MM.1S (cell line): Measurements from ENCODE around the gene PCA3.

Experiments
- EZH2phosphoT487 ChIP-seq: fragments of 300-600 bp; sonication (generic); IDR thresholded peaks from 2 replicates; pipeline ENCODE4 v1.6.1; 2018; ENCODE audit warnings: antibody characterized with exemption, low read length
- TF ChIP-seq, protein P1 (sequence below): fragments of 300-600 bp; sonication (generic); IDR thresholded peaks from 2 replicates; pipeline ENCODE4 v1.5.1; 2016; ENCODE audit warnings: antibody characterized with exemption, low read length, mixed read lengths

DNA sequence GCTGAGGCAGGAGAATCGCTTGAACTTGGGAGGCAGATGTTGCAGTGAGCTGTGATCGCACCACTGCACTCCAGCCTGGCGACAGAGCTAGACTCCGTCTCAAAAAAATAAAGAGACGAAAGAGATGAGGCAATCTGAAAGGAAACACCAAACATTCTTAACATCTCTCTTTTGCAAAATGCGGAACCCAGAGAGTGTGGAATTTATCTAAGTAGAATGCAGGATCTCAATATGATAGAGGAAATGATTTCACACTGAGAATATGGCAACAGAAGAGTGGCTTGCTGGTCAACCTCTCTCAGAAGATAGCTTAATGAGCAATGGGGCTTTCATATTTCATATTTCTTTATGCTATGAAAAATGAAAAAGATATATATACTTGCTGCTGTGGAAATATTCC, 33.4 kb upstream of the PCA3 start:
- TF ChIP-seq EZH2phosphoT487, result no peak
- TF ChIP-seq, protein P1, sequence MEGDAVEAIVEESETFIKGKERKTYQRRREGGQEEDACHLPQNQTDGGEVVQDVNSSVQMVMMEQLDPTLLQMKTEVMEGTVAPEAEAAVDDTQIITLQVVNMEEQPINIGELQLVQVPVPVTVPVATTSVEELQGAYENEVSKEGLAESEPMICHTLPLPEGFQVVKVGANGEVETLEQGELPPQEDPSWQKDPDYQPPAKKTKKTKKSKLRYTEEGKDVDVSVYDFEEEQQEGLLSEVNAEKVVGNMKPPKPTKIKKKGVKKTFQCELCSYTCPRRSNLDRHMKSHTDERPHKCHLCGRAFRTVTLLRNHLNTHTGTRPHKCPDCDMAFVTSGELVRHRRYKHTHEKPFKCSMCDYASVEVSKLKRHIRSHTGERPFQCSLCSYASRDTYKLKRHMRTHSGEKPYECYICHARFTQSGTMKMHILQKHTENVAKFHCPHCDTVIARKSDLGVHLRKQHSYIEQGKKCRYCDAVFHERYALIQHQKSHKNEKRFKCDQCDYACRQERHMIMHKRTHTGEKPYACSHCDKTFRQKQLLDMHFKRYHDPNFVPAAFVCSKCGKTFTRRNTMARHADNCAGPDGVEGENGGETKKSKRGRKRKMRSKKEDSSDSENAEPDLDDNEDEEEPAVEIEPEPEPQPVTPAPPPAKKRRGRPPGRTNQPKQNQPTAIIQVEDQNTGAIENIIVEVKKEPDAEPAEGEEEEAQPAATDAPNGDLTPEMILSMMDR, result no peak
